Neural progenitor cell (in vitro differentiated cells): ENCODE results near the gene ADCY3. TPM values are rescaled to one million over a fixed set of nuclear protein-coding genes. Genes with fewer than 3 reads are reported as not detected.

Source experiments
- DNase-seq: peaks from one replicate; pipeline ENCODE4 v3.0.0-alpha.2; 2016; ENCODE audit warnings: low spot score
- H2AFZ ChIP-seq: fragments of 200-600 bp; sonication (generic); replicated peaks from 2 replicates; pipeline ENCODE4 v1.6.1; 2016; ENCODE audit warnings: antibody characterized with exemption
- H3F3A ChIP-seq: fragments of 200-600 bp; sonication (generic); 2 replicates; pipeline ENCODE4 v1.6.1; 2016; ENCODE audit warnings: antibody characterized with exemption, low read depth
- H3K27ac ChIP-seq: fragments of 200-600 bp; sonication (generic); 2 replicates; pipeline ENCODE4 v1.5.1; 2016; ENCODE audit warnings: mild to moderate bottlenecking
- H3K27me3 ChIP-seq: fragments of 200-600 bp; sonication (generic); 2 replicates; pipeline ENCODE4 v1.6.1; 2016; ENCODE audit warnings: mild to moderate bottlenecking, moderate library complexity
- H3K36me3 ChIP-seq: fragments of 200-600 bp; sonication (generic); 2 replicates; pipeline ENCODE4 v1.5.1; 2016
- H3K4me1 ChIP-seq: fragments of 200-600 bp; sonication (generic); 2 replicates; pipeline ENCODE4 v1.6.1; 2016; ENCODE audit warnings: mixed run types
- H3K4me2 ChIP-seq: fragments of 200-600 bp; sonication (generic); 2 replicates; pipeline ENCODE4 v1.6.1; 2016
- H3K4me3 ChIP-seq: fragments of 200-600 bp; sonication (generic); 2 replicates; pipeline ENCODE4 v1.5.1; 2016
- H3K79me2 ChIP-seq: fragments of 200-600 bp; sonication (generic); 2 replicates; pipeline ENCODE4 v1.6.1; 2016; ENCODE audit warnings: low read depth
- H3K9ac ChIP-seq: fragments of 200-600 bp; sonication (generic); 2 replicates; pipeline ENCODE4 v1.6.1; 2016
- H3K9me3 ChIP-seq: fragments of 200-600 bp; sonication (generic); 2 replicates; pipeline ENCODE4 v1.5.1; 2016; ENCODE audit warnings: low read depth
- H4K20me1 ChIP-seq: fragments of 200-600 bp; sonication (generic); 2 replicates; pipeline ENCODE4 v1.6.1; 2016; ENCODE audit warnings: low read depth
- H3K27ac Mint-ChIP-seq: 3 replicates; pipeline ENCODE4 v1.8.0; 2021; ENCODE audit warnings: mixed read lengths
- H3K27me3 Mint-ChIP-seq: 2 replicates; pipeline ENCODE4 v1.8.0; 2022; ENCODE audit warnings: low read depth, mild to moderate bottlenecking, inconsistent platforms, moderate library complexity, mixed read lengths; ENCODE audit not compliant: insufficient read depth
- H3K36me3 Mint-ChIP-seq: 3 replicates; pipeline ENCODE4 v1.8.0; 2021; ENCODE audit warnings: mixed read lengths
- H3K4me1 Mint-ChIP-seq: 3 replicates; pipeline ENCODE4 v1.8.0; 2021; ENCODE audit warnings: mixed read lengths
- H3K4me3 Mint-ChIP-seq: 3 replicates; pipeline ENCODE4 v1.8.0; 2021; ENCODE audit warnings: mild to moderate bottlenecking, moderate library complexity, mixed read lengths
- H3K9me3 Mint-ChIP-seq: 3 replicates; pipeline ENCODE4 v1.8.0; 2020; ENCODE audit warnings: mixed read lengths
- CTCF ChIP-seq: fragments of 200-600 bp; sonication (generic); IDR thresholded peaks from 2 replicates; pipeline ENCODE4 v1.5.1; 2017; ENCODE audit warnings: antibody characterized with exemption, mild to moderate bottlenecking
- EZH2 ChIP-seq: fragments of 200-600 bp; sonication (generic); IDR thresholded peaks from 2 replicates; pipeline ENCODE4 v1.6.1; 2017; ENCODE audit warnings: antibody characterized with exemption, mild to moderate bottlenecking, moderate library complexity
- EZH2phosphoT487 ChIP-seq: fragments of 200-600 bp; sonication (generic); IDR thresholded peaks from 2 replicates; pipeline ENCODE4 v1.6.1; 2017; ENCODE audit warnings: antibody characterized with exemption
- total RNA-seq: library from RNA; depleted of rRNA; stranded (reverse); fragments of >200 nt; gene quantifications from 2 replicates; pipeline ENCODE4 v1.2.3, GENCODE V29; 2015; ENCODE audit warnings: low replicate concordance

The ADCY3 gene
- total RNA-seq, 1 donor from 2014 or later = 25.3 TPM

DNA sequence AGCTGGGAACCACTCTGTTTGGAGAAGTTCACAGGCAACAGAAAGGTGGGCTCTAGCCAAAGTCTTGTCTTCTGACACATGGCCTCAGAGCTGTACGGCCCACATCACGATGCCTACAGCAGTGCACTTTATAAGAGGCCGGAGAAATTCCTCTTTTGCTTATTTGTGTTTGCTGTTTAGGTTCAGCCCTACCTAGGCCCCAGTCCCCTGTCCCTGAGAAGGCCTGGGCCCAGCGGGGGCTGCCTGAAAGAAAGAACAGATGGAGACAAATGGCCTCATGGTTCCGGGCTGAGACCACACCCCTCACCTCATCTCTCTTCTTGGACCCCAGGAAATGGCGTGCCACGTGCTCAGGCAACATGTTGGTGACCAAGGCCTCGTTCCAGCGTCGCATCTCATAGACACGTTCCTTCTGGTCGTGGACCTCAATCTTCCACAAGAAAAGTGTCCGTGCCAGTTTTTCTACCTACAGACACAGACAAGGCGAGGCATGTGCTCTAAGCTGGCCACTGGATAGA, 95.9 kb downstream of the ADCY3 start:
- no peaks in the 10 kb centered on the region for H3K9me3 Mint-ChIP-seq
- Histone ChIP-seq H3K27me3 (no peaks in the 10 kb centered on the region), H3K9me3 (no peaks in the 10 kb centered on the region), H3K79me2 (peaks cover 8% of the 10 kb centered on the region), H3K4me3 (no peak overlapping the region), H3F3A (peaks cover 38% of the 10 kb centered on the region), H3K27ac (no peak overlapping the region), H2AFZ (no peak overlapping the region), H3K36me3 (no peaks in the 10 kb centered on the region), H4K20me1 (peaks cover 15% of the 10 kb centered on the region), H3K4me2 (no peak overlapping the region), H3K9ac (no peak overlapping the region), H3K4me1 (peaks cover 25% of the 10 kb centered on the region)
- H3K27ac Mint-ChIP-seq = no peak overlapping the region
- no peak overlapping the region for H3K4me3 Mint-ChIP-seq
- TF ChIP-seq CTCF (no peak), EZH2phosphoT487 (no peak), EZH2 (no peak)
- peaks cover 21% of the 10 kb centered on the region for H3K27me3 Mint-ChIP-seq
- DNase-seq = no peak
- H3K36me3 Mint-ChIP-seq = peaks cover 43% of the 10 kb centered on the region
- peaks cover 36% of the 10 kb centered on the region for H3K4me1 Mint-ChIP-seq

DNA sequence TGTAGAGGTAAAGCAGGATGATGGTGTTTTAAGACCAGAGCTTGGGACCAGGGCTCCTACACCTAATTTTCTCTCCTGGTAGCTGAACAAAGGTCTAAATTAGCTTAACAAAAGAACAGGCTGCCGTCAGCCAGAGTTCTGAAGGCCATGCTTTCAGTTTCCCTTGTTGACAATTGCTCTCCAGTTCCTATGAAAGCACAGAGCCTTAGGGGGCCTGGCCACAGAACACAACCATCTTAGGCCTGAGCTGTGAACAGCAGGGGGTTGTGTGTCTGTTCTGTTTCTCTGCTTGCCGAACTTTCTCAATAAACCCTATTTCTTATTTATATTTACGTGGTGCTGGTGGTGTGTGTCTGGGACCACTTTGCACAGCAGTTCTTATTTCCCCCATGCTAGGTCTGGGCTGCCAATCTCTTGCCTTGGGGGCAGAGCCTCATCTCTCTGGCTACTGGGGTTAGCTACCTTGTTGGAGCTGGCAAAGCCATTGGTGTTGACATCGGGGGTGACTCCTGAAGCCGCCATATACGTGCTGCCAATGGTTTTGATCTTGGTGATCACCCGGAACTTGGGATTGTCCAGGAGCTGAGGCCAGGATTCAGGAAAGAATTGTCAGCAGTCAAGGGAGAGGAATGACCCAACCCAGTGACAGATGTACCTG, 97.9 kb downstream of the ADCY3 start:
- Histone ChIP-seq H3K27ac (peak overlapping the region; percentile 88), H3K9ac (no peak overlapping the region)
- H3K36me3 Mint-ChIP-seq = peaks cover 44% of the 10 kb centered on the region

DNA sequence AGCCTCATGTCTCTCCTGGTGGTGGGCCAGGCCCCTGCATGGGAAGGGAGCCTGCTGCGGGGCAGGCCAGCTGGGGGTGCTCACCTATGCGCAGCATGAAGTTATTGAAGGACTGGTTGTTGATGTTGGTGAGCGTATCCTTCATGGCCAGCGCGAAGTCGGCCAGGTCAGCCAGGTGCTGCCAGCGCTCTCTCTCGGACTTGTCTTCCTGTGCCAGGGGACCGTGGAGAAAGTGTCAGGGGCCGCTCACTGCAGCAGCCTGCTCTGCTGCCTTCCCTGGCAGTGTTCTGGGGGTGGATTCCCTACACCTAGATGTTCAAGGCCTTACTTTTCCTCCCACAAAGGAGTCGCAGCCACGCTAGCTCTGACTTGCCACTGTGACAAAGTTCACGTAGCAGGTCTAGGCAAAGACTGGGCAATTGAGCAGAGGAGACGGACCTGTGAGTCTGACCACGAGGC, 98.6 kb downstream of the ADCY3 start:
- H3K27me3 ChIP-seq = no peaks in the 10 kb centered on the region
- H4K20me1 ChIP-seq = peaks cover 7% of the 10 kb centered on the region
- no peak for DNase-seq
- Mint-ChIP-seq H3K4me1 (peaks cover 29% of the 10 kb centered on the region), H3K9me3 (no peaks in the 10 kb centered on the region), H3K27ac (peak overlapping the region; percentile 93), H3K36me3 (peaks cover 51% of the 10 kb centered on the region), H3K4me3 (peak overlapping the region; percentile 18), H3K27me3 (peaks cover 13% of the 10 kb centered on the region)
- H2AFZ ChIP-seq = no peak overlapping the region
- peak overlapping the region; percentile 63 for H3K4me2 ChIP-seq
- peak overlapping the region; percentile 88 for H3K27ac ChIP-seq
- peaks cover 25% of the 10 kb centered on the region for H3K4me1 ChIP-seq
- no peaks in the 10 kb centered on the region for H3K9me3 ChIP-seq
- H3K9ac ChIP-seq = no peak overlapping the region
- TF ChIP-seq CTCF (no peak), EZH2 (no peak), EZH2phosphoT487 (no peak)
- H3F3A ChIP-seq = peaks cover 28% of the 10 kb centered on the region
- peaks cover 8% of the 10 kb centered on the region for H3K36me3 ChIP-seq
- H3K4me3 ChIP-seq = no peak overlapping the region
- H3K79me2 ChIP-seq = peaks cover 8% of the 10 kb centered on the region

More for the DNA sequence above, 97.9 kb downstream of the ADCY3 start:
- no peak overlapping the region for H2AFZ ChIP-seq
- H4K20me1 ChIP-seq = peaks cover 7% of the 10 kb centered on the region
- H3K27me3 ChIP-seq = no peaks in the 10 kb centered on the region
- H3K9me3 ChIP-seq = no peaks in the 10 kb centered on the region
- H3K4me3 Mint-ChIP-seq = peak overlapping the region; percentile 24
- H3K9me3 Mint-ChIP-seq = no peaks in the 10 kb centered on the region
- H3K27ac Mint-ChIP-seq = peak overlapping the region; percentile 93
- peaks cover 29% of the 10 kb centered on the region for H3K4me1 Mint-ChIP-seq
- peaks cover 13% of the 10 kb centered on the region for H3K27me3 Mint-ChIP-seq
- no peak for TF ChIP-seq EZH2
- TF ChIP-seq CTCF = no peak
- TF ChIP-seq EZH2phosphoT487 = no peak
- H3K4me1 ChIP-seq = peaks cover 25% of the 10 kb centered on the region
- peak overlapping the region; percentile 63 for H3K4me2 ChIP-seq
- peaks cover 34% of the 10 kb centered on the region for H3F3A ChIP-seq
- peaks cover 8% of the 10 kb centered on the region for H3K79me2 ChIP-seq
- H3K36me3 ChIP-seq = peaks cover 8% of the 10 kb centered on the region
- no peak overlapping the region for H3K4me3 ChIP-seq
- peak; percentile 85 for DNase-seq
